ENCODE measurements around the gene PPP2R3B. TPM values are rescaled to one million over a fixed set of nuclear protein-coding genes. Genes with fewer than 3 reads are reported as not detected.

PPP2R3B gene
- total and polyA plus RNA-seq, 8 donors, result 5.0 to 38.8 (median 6.9) TPM

DNA sequence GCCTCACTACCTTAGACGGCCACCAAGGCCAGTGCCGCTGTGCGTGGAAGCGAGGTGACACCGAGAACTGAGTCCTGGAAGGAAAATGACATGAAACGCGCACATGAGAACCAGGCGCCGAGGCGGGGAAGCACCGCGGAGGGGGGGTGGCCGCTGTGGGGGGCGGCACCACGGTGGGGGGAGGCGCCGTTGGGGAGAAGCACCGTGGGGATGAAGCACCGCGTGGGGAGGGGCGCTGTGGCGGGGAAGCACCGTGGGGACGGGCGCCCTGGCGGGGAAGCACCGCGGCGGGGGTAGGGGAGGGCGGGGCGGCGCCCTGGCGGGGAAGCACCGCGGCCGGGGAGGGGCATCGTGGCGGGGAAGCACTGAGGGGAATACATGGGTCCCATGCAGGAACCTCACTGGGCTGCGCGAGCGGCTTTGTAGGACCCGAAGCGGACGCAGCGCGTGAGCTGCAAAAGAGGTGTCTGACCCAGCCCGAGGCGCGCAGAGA, 28.0 kb downstream of the PPP2R3B start:
- peaks cover 0 to 12% (median 0%) of the 10 kb centered on the region in 3 donors for H3K36me3 ChIP-seq
- H3K27me3 ChIP-seq, result no peaks in the 10 kb centered on the region
- ATAC-seq, result no peak
- no peak for DNase-seq
- no peak overlapping the region for H3K27ac ChIP-seq
- H3K4me3 ChIP-seq, result no peak overlapping the region
- no peak for TF ChIP-seq CTCF (IDR thresholded peaks at IDR 0.05)
- intact Hi-C loops (cut with DNase I), result no loop called here
- H3K9me3 ChIP-seq, result no peaks in the 10 kb centered on the region
- no peaks in the 10 kb centered on the region for H3K4me1 ChIP-seq
- WGBS, 2 donors, result 91 to 93% methylated on average over 36 to 49 of the region's 49 CpGs
- FAIRE-seq, result no peak

DNA sequence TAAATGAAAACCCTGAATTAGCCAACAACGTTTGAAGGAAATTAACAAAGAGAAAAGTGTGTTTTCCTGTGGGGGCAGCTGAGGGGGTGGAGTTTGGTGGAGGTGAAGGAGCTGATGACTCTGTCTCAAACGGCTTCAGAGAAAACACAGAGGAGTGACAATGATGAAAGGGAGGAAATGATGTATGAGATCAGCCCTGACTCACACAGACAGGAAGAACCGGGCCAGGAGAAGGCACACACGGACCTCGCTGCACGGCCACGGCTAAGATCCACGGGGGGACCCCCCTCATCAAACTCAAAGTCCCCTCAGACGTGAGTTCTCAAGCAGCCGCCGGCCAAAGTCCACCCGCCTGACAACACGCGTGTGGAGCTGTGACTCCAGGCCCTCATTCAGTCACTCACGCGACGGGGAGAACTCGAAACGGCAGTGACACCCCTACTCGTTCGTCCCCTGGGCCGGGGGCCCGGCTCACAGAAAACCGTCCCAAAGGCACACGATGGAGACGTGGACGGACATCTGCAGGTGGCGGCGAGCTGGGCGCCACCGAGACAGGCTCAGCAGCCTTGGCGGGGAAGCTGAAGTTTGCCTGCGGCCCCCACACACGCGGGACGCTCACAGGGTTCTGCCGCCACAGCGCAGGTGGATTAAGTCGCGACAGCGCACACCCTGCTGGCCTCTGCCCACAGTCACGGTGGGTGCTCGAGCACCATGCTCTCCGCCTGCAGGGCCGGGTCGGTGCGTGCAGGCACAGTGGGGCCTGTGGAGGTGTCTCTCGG, 28.8 kb downstream of the PPP2R3B start:
- Histone ChIP-seq H3K4me3 (no peak overlapping the region), H3K9me3 (no peaks in the 10 kb centered on the region), H3K4me1 (no peaks in the 10 kb centered on the region), H3K27me3 (no peaks in the 10 kb centered on the region), H3K36me3 (peaks cover 0 to 12% (median 0%) of the 10 kb centered on the region in 3 donors), H3K27ac (no peak overlapping the region)
- DNase-seq (no peak), FAIRE-seq (no peak), ATAC-seq (no peak)
- intact Hi-C loops (cut with DNase I), result no loop called here
- 92 to 94% methylated on average over 48 of the region's 48 CpGs for WGBS, 2 donors
- TF ChIP-seq CTCF (IDR thresholded peaks at IDR 0.05), result no peak

- WGBS, 2 donors, result 88 to 94% methylated on average over 14 of the region's 14 CpGs
- Histone ChIP-seq H3K27ac (no peak overlapping the region), H3K36me3 (peaks cover 0 to 12% (median 0%) of the 10 kb centered on the region in 3 donors), H3K27me3 (no peaks in the 10 kb centered on the region), H3K4me1 (no peaks in the 10 kb centered on the region), H3K9me3 (no peaks in the 10 kb centered on the region), H3K4me3 (no peak overlapping the region)
- TF ChIP-seq CTCF (IDR thresholded peaks at IDR 0.05), result no peak
- no peak for FAIRE-seq
- intact Hi-C loops (cut with DNase I), result no loop called here
- ATAC-seq, result no peak
- no peak for DNase-seq
These were observed 29.5 kb downstream of the PPP2R3B start for GRCh38 chrX:357035-357692.

- FAIRE-seq (no peak), DNase-seq (no peak), ATAC-seq (no peak)
- WGBS, 2 donors, result 92 to 95% methylated on average over 17 of the region's 17 CpGs
- intact Hi-C loops (cut with DNase I), result no loop called here
- no peaks in the 10 kb centered on the region for H3K27me3 ChIP-seq
- H3K36me3 ChIP-seq, result peaks cover 0 to 12% (median 0%) of the 10 kb centered on the region in 3 donors
- H3K27ac ChIP-seq, result no peak overlapping the region
- H3K9me3 ChIP-seq, result no peaks in the 10 kb centered on the region
- TF ChIP-seq CTCF (IDR thresholded peaks at IDR 0.05), result no peak
- H3K4me3 ChIP-seq, result no peak overlapping the region
- no peaks in the 10 kb centered on the region for H3K4me1 ChIP-seq
These were observed 30.2 kb downstream of the PPP2R3B start for GRCh38 chrX:356385-357034.
